Pancreas (tissue), 10 donors: ENCODE data around the gene CCL5. TPM values are rescaled to one million over a fixed set of nuclear protein-coding genes. Genes with fewer than 3 reads are reported as not detected.

Experiments used
- ATAC-seq, 4 donors: fragments of 200-7000 bp; cut with Tn5 transposase; one replicate each; pipeline versions ENCODE4 v1.8.0 to v1.9.1; 2020; ENCODE audit warnings: mild to moderate bottlenecking in 4 of 4, moderate library complexity in 4 of 4
- DNase-seq, 6 donors: peaks; one replicate each; pipeline ENCODE4 v3.0.0-alpha.2; 2020
- FAIRE-seq: peaks from 2 replicates; lab custom pipeline; 2012; peaks lifted over from hg19 to GRCh38; lab: Jason Lieb, UNC
- H3K27ac ChIP-seq, 4 donors: fragments of 200-600 bp; sonication (generic); 1 replicate in 3 of 4; 2 replicates in 1 of 4; pipeline versions ENCODE4 v1.5.0 to v1.8.0; 2020
- H3K27me3 ChIP-seq, 4 donors: fragments of 200-600 bp; one replicate each; pipeline ENCODE4 v1.8.0; 2021
- H3K36me3 ChIP-seq, 3 donors: fragments of 200-600 bp; sonication (generic) in 1 of 3; one replicate each; pipeline versions ENCODE4 v1.5.0 to v1.8.0; 2020 to 2021
- H3K4me1 ChIP-seq, 3 donors: fragments of 200-600 bp; one replicate each; pipeline ENCODE4 v1.8.0; 2021
- H3K4me3 ChIP-seq, 4 donors: fragments of 200-600 bp; sonication (generic) in 2 of 4; one replicate each; pipeline versions ENCODE4 v1.5.0 to v1.8.0; 2020 to 2021
- H3K9me3 ChIP-seq, 4 donors: fragments of 200-600 bp; one replicate each; pipeline ENCODE4 v1.8.0; 2021
- WGBS, 2 donors: extraction: QIAGEN DNeasy Blood & Tissue Kit; methylation state at CpG; one replicate each; pipeline ENCODE4 v1.1.7; 2013; 5-methylcytosine and 5-hydroxymethylcytosine counted together
- intact Hi-C, 3 donors: fragments of 100-400 bp; cut with DNase I; formaldehyde crosslinking; loops; one replicate each; pipeline versions ENCODE4 v1.11.1 to v1.14.2; 2022
- polyA plus RNA-seq, 2 donors: library from polyadenylated mRNA; stranded (reverse); fragments of 200-250 nt; gene quantifications; one replicate each; pipeline ENCODE4 v1.2.3, GENCODE V29; 2013
- total RNA-seq, 6 donors: library from RNA; stranded (reverse); fragmentation: NEBNext Ultra II Directional in 4 of 6; extraction: Animal tissue kit (Norgen Biotek cat#: 25700) in 4 of 6; gene quantifications; one replicate each; pipeline versions ENCODE4 v1.2.1 to v1.2.4, GENCODE V29; 2021 to 2023
- TF ChIP-seq, protein P1 (sequence below), 4 donors: fragments of 200-600 bp; sonication (generic) in 3 of 4; IDR thresholded peaks; one replicate each; pipeline versions ENCODE4 v1.5.0 to v1.8.0; 2021; ENCODE audit warnings: antibody characterized with exemption in 4 of 4
- donor health status: healthy with polysubstance abuse.
- donor health status: DM: no; HTN: no; CAD: no; lungs with moderate emphysema.
- donor health status: DM: no; HTN: no; CAD: no.
- donor health status: control.
- donor health status: control.
- donor health status: Bipolar disorder and iron deficiency.
- donor health status: DM: yes; HTN: yes; CAD: no.
- donor health status: DM: no; HTN: no; CAD: no.
- donor health status: DM: no; HTN: no; CAD: no.
- donor health status: DM: yes; HTN: yes; CAD: no.

The CCL5 gene
- total and polyA plus RNA-seq, 8 donors, result 0.47 to 3.5 (median 1.8) TPM

DNA sequence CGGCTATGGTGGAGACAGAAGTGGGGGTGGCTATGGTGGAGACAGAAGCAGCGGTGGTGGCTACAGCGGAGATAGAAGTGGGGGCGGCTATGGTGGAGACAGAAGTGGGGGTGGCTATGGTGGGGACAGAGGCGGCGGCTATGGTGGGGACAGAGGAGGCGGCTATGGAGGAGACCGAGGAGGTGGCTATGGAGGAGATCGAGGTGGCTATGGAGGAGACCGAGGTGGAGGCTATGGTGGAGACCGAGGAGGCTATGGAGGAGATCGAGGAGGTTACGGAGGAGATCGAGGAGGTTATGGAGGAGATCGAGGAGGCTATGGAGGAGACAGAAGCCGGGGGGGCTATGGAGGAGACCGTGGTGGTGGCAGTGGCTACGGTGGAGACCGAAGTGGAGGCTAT lies 35.6 kb downstream of the CCL5 start:
- 97 to 98% methylated on average over 19 of the region's 19 CpGs for WGBS, 2 donors
- no peak for FAIRE-seq

GRCh38 chr17:35843698-35844097 lies 36.5 kb downstream of the CCL5 start:
- no peak for ATAC-seq
- no peaks in the 10 kb centered on the region for H3K9me3 ChIP-seq
- no peak overlapping the region for H3K4me3 ChIP-seq
- no peaks in the 10 kb centered on the region for H3K27me3 ChIP-seq
- no peak for DNase-seq
- TF ChIP-seq, protein P1, sequence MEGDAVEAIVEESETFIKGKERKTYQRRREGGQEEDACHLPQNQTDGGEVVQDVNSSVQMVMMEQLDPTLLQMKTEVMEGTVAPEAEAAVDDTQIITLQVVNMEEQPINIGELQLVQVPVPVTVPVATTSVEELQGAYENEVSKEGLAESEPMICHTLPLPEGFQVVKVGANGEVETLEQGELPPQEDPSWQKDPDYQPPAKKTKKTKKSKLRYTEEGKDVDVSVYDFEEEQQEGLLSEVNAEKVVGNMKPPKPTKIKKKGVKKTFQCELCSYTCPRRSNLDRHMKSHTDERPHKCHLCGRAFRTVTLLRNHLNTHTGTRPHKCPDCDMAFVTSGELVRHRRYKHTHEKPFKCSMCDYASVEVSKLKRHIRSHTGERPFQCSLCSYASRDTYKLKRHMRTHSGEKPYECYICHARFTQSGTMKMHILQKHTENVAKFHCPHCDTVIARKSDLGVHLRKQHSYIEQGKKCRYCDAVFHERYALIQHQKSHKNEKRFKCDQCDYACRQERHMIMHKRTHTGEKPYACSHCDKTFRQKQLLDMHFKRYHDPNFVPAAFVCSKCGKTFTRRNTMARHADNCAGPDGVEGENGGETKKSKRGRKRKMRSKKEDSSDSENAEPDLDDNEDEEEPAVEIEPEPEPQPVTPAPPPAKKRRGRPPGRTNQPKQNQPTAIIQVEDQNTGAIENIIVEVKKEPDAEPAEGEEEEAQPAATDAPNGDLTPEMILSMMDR (IDR thresholded peaks at IDR 0.05), result no peak
- no peak overlapping the region for H3K27ac ChIP-seq
- no peaks in the 10 kb centered on the region for H3K4me1 ChIP-seq
- no peak for FAIRE-seq
- WGBS, 2 donors, result 93 to 100% methylated on average over 2 of the region's 2 CpGs
- intact Hi-C loops, result no loop called here
- H3K36me3 ChIP-seq, result peaks cover 3 to 86% (median 45%) of the 10 kb centered on the region in 3 donors

More for the DNA sequence above, 35.6 kb downstream of the CCL5 start:
- no peaks in the 10 kb centered on the region for H3K4me1 ChIP-seq
- DNase-seq (no peak), ATAC-seq (no peak)
- no peaks in the 10 kb centered on the region for H3K9me3 ChIP-seq
- no peak overlapping the region for H3K27ac ChIP-seq
- TF ChIP-seq, protein P1 (IDR thresholded peaks at IDR 0.05), result no peak
- H3K27me3 ChIP-seq, result no peaks in the 10 kb centered on the region
- peaks cover 3 to 79% (median 37%) of the 10 kb centered on the region in 3 donors for H3K36me3 ChIP-seq
- intact Hi-C loops, result no loop called here
- H3K4me3 ChIP-seq, result no peak overlapping the region

- intact Hi-C loops, result no loop called here
- WGBS, 2 donors, result 99% methylated on average over 5 of the region's 5 CpGs
- H3K36me3 ChIP-seq, result peaks cover 3 to 88% (median 48%) of the 10 kb centered on the region in 3 donors
- no peaks in the 10 kb centered on the region for H3K4me1 ChIP-seq
- no peaks in the 10 kb centered on the region for H3K27me3 ChIP-seq
- no peak overlapping the region for H3K4me3 ChIP-seq
- TF ChIP-seq, protein P1 (IDR thresholded peaks at IDR 0.05), result no peak
- ATAC-seq (no peak), FAIRE-seq (no peak), DNase-seq (no peak)
- H3K9me3 ChIP-seq, result no peaks in the 10 kb centered on the region
- H3K27ac ChIP-seq, result no peak overlapping the region
Measured at GRCh38 chr17:35842239-35842638, 37.9 kb downstream of the CCL5 start.

- FAIRE-seq (no peak), DNase-seq (no peak), ATAC-seq (no peak)
- TF ChIP-seq, protein P1 (IDR thresholded peaks at IDR 0.05), result no peak
- 92 to 95% methylated on average over 4 of the region's 4 CpGs for WGBS, 2 donors
- no peaks in the 10 kb centered on the region for H3K27me3 ChIP-seq
- H3K4me1 ChIP-seq, result no peaks in the 10 kb centered on the region
- intact Hi-C loops, result no loop called here
- peaks cover 3 to 92% (median 48%) of the 10 kb centered on the region in 3 donors for H3K36me3 ChIP-seq
- no peaks in the 10 kb centered on the region for H3K9me3 ChIP-seq
- H3K4me3 ChIP-seq, result no peak overlapping the region
- no peak overlapping the region for H3K27ac ChIP-seq
Measured at GRCh38 chr17:35841505-35841904, 38.7 kb downstream of the CCL5 start.

DNA sequence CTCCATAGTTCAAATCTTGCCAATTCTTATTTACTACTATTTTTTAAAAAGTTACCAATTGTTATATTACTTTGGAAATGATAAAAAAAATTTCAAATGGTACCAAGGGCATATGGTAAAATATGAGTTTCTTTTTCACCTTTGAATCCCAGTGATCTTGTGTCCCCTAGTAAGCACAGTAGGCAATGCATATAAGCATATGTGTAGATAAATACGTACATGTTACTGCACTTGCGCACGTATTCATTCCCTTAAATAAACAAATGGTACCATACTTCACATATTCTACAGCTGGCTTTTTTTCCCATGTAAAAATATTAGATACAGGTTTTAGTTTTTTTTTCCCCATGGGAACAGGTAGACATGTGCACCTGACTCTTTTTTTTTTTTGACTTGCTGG lies 39.1 kb downstream of the CCL5 start:
- Histone ChIP-seq H3K27me3 (no peaks in the 10 kb centered on the region), H3K36me3 (peaks cover 3 to 92% (median 49%) of the 10 kb centered on the region in 3 donors), H3K4me3 (no peak overlapping the region), H3K4me1 (no peaks in the 10 kb centered on the region), H3K27ac (no peak overlapping the region), H3K9me3 (no peaks in the 10 kb centered on the region)
- ATAC-seq (no peak), DNase-seq (no peak), FAIRE-seq (no peak)
- intact Hi-C loops, result no loop called here
- TF ChIP-seq, protein P1 (IDR thresholded peaks at IDR 0.05), result no peak
- 52 to 57% methylated on average over 3 of the region's 3 CpGs for WGBS, 2 donors
